Caco-2 (cell line): ENCODE data around the gene SERPINB7. TPM values are rescaled to one million over a fixed set of nuclear protein-coding genes. Genes with fewer than 3 reads are reported as not detected.

ENCODE experiments used
- BruUV-seq: library from RNA; stranded (reverse); fragments of 400-500 nt; replicated peaks from 2 replicates; lab custom pipeline; 2021; lab: Mats Ljungman, UMichigan
- CTCF ChIA-PET: fragments of 300-600 bp; sonication (Branson Sonifier 250); formaldehyde crosslinking; loops from one replicate; lab custom pipeline; 2022; ENCODE audit warnings: antibody characterized with exemption; lab: Charles Lee
- POLR2A ChIA-PET: fragments of 300-600 bp; sonication (Branson Sonifier 250); formaldehyde crosslinking; loops from one replicate; lab custom pipeline; 2022; ENCODE audit warnings: antibody characterized with exemption; lab: Charles Lee
- DNase-seq, 2 experiments: peaks; one replicate each; pipeline versions ENCODE4 v3.0.0 to v3.0.0-alpha.2; 2020 to 2022
- H3K27me3 ChIP-seq: replicated peaks from 2 replicates; pipeline ENCODE4 v1.6.0; 2011; ENCODE audit warnings: low read length; ENCODE audit not compliant: control insufficient read depth, insufficient read depth
- H3K36me3 ChIP-seq: 2 replicates; pipeline ENCODE4 v1.5.1; 2011; ENCODE audit warnings: low read length; ENCODE audit not compliant: control insufficient read depth, insufficient read depth
- H3K4me1 ChIP-seq: fragments of 250-450 bp; sonication (Bioruptor Pico); 2 replicates; pipeline ENCODE4 v1.5.1; 2020; ENCODE audit warnings: mild to moderate bottlenecking
- H3K4me3 ChIP-seq: 2 replicates; pipeline ENCODE4 v1.5.1; 2011; ENCODE audit warnings: low read depth, mild to moderate bottlenecking, control low read depth, low read length
- H3K9me3 ChIP-seq: fragments of 250-450 bp; sonication (Bioruptor Pico); 2 replicates; pipeline ENCODE4 v1.5.1; 2020; ENCODE audit warnings: mild to moderate bottlenecking, moderate library complexity
- H3K27ac Mint-ChIP-seq: one replicate; pipeline ENCODE4 v1.8.0; 2022; ENCODE audit warnings: mixed read lengths; ENCODE audit not compliant: unreplicated experiment
- H3K27me3 Mint-ChIP-seq: one replicate; pipeline ENCODE4 v1.8.0; 2022; ENCODE audit warnings: mixed read lengths; ENCODE audit not compliant: insufficient read depth, unreplicated experiment
- H3K36me3 Mint-ChIP-seq: one replicate; pipeline ENCODE4 v1.8.0; 2022; ENCODE audit warnings: mild to moderate bottlenecking, mixed read lengths; ENCODE audit not compliant: insufficient read depth, unreplicated experiment
- H3K4me1 Mint-ChIP-seq: one replicate; pipeline ENCODE4 v1.8.0; 2022; ENCODE audit warnings: low read depth, mixed read lengths; ENCODE audit not compliant: unreplicated experiment
- H3K4me3 Mint-ChIP-seq: one replicate; pipeline ENCODE4 v1.8.0; 2022; ENCODE audit warnings: mild to moderate bottlenecking, moderate library complexity, mixed read lengths; ENCODE audit not compliant: unreplicated experiment
- H3K9me3 Mint-ChIP-seq: one replicate; pipeline ENCODE4 v1.8.0; 2022; ENCODE audit warnings: mixed read lengths; ENCODE audit not compliant: unreplicated experiment
- CTCF ChIP-seq, 2 experiments: fragments of 200-600 bp in 1 of 2; IDR thresholded peaks; 1 replicate in 1 of 2; 2 replicates in 1 of 2; pipeline versions ENCODE4 v1.5.1 to v1.8.0; 2011 to 2022; ENCODE audit warnings: antibody characterized with exemption in 1 of 2, control low read depth in 1 of 2, inconsistent platforms in 1 of 2, low read depth in 1 of 2, low read length in 1 of 2, mild to moderate bottlenecking in 1 of 2, moderate library complexity in 1 of 2; ENCODE audit not compliant: insufficient read depth in 1 of 2, severe bottlenecking in 1 of 2, unreplicated experiment in 1 of 2
- intact Hi-C: fragments of 100-400 bp; cut with micrococcal nuclease; formaldehyde crosslinking; loops from one replicate; pipeline ENCODE4 v1.10.0; 2022; ENCODE audit not compliant: unreplicated experiment
- total RNA-seq: library from RNA; stranded (reverse); gene quantifications from 2 replicates; pipeline ENCODE4 v1.2.3, GENCODE V29; 2022

The SERPINB7 gene
- total RNA-seq, 1 experiment from 2014 or later: not detected

- TF ChIP-seq CTCF (IDR thresholded peaks at IDR 0.05; ENCODE audit: insufficient read depth in 1 of 2, low read depth in 1 of 2, low read length in 1 of 2, severe bottlenecking in 1 of 2, unreplicated experiment in 1 of 2): no peak
- POLR2A ChIA-PET: no interaction called here
- no TSS peak for BruUV-seq
Measured at GRCh38 chr18:63799189-63799588, 24.0 kb downstream of the SERPINB7 start.

GRCh38 chr18:63801343-63801742 is 26.1 kb downstream of the SERPINB7 start:
- no peak overlapping the region for H3K4me3 Mint-ChIP-seq
- no peak overlapping the region for H3K27ac Mint-ChIP-seq
- no peaks in the 10 kb centered on the region for H3K9me3 Mint-ChIP-seq
- no TSS peak for BruUV-seq
- no peak overlapping the region for H3K4me3 ChIP-seq
- H3K4me1 Mint-ChIP-seq: no peaks in the 10 kb centered on the region
- intact Hi-C loops: no loop called here
- no peak for TF ChIP-seq CTCF (IDR thresholded peaks at IDR 0.05; ENCODE audit: insufficient read depth in 1 of 2, low read depth in 1 of 2, low read length in 1 of 2, severe bottlenecking in 1 of 2, unreplicated experiment in 1 of 2)
- no peaks in the 10 kb centered on the region for H3K4me1 ChIP-seq
- no peaks in the 10 kb centered on the region for H3K36me3 ChIP-seq
- CTCF ChIA-PET: no interaction called here
- H3K27me3 Mint-ChIP-seq: no peaks in the 10 kb centered on the region
- no peak for DNase-seq
- H3K36me3 Mint-ChIP-seq: no peaks in the 10 kb centered on the region
- POLR2A ChIA-PET: no interaction called here
- H3K9me3 ChIP-seq: no peaks in the 10 kb centered on the region
- H3K27me3 ChIP-seq: no peaks in the 10 kb centered on the region

More at GRCh38 chr18:63799189-63799588, 24.0 kb downstream of the SERPINB7 start:
- Mint-ChIP-seq H3K4me1 (no peaks in the 10 kb centered on the region), H3K27ac (no peak overlapping the region), H3K4me3 (no peak overlapping the region), H3K27me3 (no peaks in the 10 kb centered on the region), H3K36me3 (no peaks in the 10 kb centered on the region), H3K9me3 (no peaks in the 10 kb centered on the region)
- DNase-seq: no peak
- intact Hi-C loops: no loop called here
- no peaks in the 10 kb centered on the region for H3K27me3 ChIP-seq
- no peaks in the 10 kb centered on the region for H3K4me1 ChIP-seq
- H3K4me3 ChIP-seq: no peak overlapping the region
- no peaks in the 10 kb centered on the region for H3K9me3 ChIP-seq
- CTCF ChIA-PET: no interaction called here
- H3K36me3 ChIP-seq: no peaks in the 10 kb centered on the region

GRCh38 chr18:63808125-63808524 is 32.9 kb downstream of the SERPINB7 start:
- H3K27me3 ChIP-seq: no peaks in the 10 kb centered on the region
- no TSS peak for BruUV-seq
- TF ChIP-seq CTCF (IDR thresholded peaks at IDR 0.05; ENCODE audit: insufficient read depth in 1 of 2, low read depth in 1 of 2, low read length in 1 of 2, severe bottlenecking in 1 of 2, unreplicated experiment in 1 of 2): no peak
- ChIA-PET POLR2A (no interaction called here), CTCF (no interaction called here)
- Mint-ChIP-seq H3K9me3 (no peaks in the 10 kb centered on the region), H3K4me1 (no peaks in the 10 kb centered on the region), H3K27me3 (peaks cover 5% of the 10 kb centered on the region), H3K27ac (no peak overlapping the region), H3K4me3 (no peak overlapping the region), H3K36me3 (no peaks in the 10 kb centered on the region)
- no peak for DNase-seq
- no peaks in the 10 kb centered on the region for H3K4me1 ChIP-seq
- intact Hi-C loops: no loop called here
- no peak overlapping the region for H3K4me3 ChIP-seq
- H3K36me3 ChIP-seq: no peaks in the 10 kb centered on the region
- no peaks in the 10 kb centered on the region for H3K9me3 ChIP-seq
